ENCODE results near the gene B4GALT2.

Gene B4GALT2

GRCh38 chr1:44013949-44014348 lies 34.9 kb downstream of the B4GALT2 start:
- no peak for DNase-seq (ENCODE audit: low spot score)
- no peak for TF ChIP-seq CTCF (IDR thresholded peaks at IDR 0.05; ENCODE audit: extremely low read depth, missing control alignments)

- no peak for DNase-seq (ENCODE audit: low spot score)
- TF ChIP-seq CTCF (IDR thresholded peaks at IDR 0.05; ENCODE audit: extremely low read depth, missing control alignments), result no peak
Measured at GRCh38 chr1:44014365-44015104, 35.5 kb downstream of the B4GALT2 start.

GRCh38 chr1:44015206-44015605 lies 36.2 kb downstream of the B4GALT2 start:
- no peak for DNase-seq (ENCODE audit: low spot score)
- TF ChIP-seq CTCF (IDR thresholded peaks at IDR 0.05; ENCODE audit: extremely low read depth, missing control alignments), result no peak

DNA sequence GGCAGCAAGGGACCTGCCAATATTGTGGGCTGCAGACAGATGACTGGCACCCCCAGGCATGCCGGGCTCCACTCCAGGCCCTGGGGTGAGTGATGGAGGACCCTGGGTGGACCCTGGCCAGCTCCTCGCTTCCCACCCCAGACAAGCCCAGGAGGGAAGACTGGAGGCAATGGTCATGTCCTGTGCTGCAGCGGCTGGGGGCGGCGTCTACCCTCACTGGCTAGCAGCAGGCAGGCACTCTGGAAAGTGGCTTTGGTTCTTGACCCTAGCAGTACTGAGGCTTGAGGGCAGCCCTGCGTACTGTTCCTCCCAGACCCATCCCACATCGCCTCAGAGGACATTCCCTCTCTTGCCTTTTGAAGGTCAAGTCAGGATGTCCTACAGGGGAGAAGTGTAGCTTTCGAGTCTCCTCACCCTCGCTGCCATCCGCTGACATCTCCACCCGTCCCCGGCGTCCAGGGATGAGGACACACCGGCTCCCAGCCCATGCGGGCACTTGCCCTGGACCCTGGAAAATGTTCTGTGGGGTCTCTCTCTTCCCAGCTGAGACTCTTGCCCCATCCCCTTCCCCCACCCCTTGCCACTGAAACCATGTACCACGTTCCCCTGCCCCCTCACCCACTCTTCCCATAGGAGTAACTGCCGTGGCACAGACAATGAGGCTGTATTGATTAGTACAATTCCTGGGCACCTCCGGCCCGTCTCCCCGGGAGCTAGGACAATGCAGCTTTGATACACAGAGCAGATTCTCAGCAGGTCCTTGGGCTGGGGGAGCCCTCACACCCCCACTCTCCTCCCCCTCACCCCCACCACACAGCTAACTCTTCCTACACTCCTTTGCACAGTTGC lies 37.3 kb downstream of the B4GALT2 start:
- no peak for TF ChIP-seq CTCF (IDR thresholded peaks at IDR 0.05; ENCODE audit: extremely low read depth, missing control alignments)
- no peak for DNase-seq (ENCODE audit: low spot score)

DNA sequence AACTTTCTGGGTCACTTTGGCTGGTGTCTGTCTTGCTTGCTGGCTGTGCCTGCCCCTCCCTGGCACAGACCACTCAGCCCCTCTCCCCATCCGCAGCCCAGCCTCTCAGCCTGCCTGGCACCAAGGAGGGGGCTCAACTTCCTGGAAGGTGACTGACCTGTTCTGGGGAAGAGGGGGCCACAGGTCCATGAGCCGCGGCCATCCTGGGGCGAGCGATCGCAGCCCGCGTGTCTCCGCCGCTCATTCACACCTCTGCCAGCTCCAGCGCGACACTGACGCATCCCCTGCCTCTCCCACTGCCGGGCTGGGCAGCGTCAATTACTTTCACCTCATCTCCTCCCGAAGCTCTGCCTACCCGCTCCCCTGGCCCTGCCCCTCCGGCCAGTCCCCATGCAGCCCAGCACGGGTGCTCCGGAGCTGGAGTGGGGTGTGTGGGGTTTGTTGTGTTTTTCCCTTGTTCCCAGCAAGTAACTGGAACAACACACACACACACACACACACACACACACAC lies 37.9 kb downstream of the B4GALT2 start:
- no peak for TF ChIP-seq CTCF (IDR thresholded peaks at IDR 0.05; ENCODE audit: extremely low read depth, missing control alignments)
- DNase-seq (ENCODE audit: low spot score), result no peak

DNA sequence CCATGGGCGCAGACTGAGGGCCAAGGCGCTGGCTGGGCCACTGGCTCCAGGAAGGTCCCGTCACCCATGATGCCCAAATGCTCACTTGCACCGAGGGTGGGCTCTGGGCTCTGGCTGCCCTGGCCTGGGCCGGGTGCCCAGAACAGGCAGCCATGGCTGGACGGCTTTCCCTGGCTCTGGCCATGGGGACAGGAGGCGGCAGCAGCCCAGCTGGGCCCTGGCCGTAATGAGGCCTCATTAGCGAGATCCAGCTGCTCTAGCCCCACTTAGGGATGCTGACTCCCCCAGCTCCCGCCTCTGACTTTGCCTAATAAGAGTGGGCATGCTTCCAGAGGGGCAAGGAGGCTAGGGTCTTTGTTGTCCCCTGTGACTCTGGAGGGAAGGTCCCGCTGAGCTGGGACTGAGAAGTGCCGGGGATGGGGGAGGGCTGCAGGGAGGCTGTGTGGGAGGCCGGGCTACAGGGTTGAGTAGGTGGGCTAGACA lies 40.5 kb downstream of the B4GALT2 start:
- DNase-seq (ENCODE audit: low spot score), result no peak
- no peak for TF ChIP-seq CTCF (IDR thresholded peaks at IDR 0.05; ENCODE audit: extremely low read depth, missing control alignments)

- no peak for DNase-seq (ENCODE audit: low spot score)
- no peak for TF ChIP-seq CTCF (IDR thresholded peaks at IDR 0.05; ENCODE audit: extremely low read depth, missing control alignments)
Measured at GRCh38 chr1:44020464-44020863, 41.5 kb downstream of the B4GALT2 start.

Measured in GM20000 (cell line).